GM12878 (cell line): Measurements from ENCODE around the gene ACAT2. TPM values are rescaled to one million over a fixed set of nuclear protein-coding genes. Genes with fewer than 3 reads are reported as not detected.

ENCODE experiments used
- ATAC-seq: fragments of 200-7000 bp; cut with Tn5 transposase; 3 replicates; pipeline ENCODE4 v1.9.1; 2020; ENCODE audit warnings: mild to moderate bottlenecking, moderate library complexity
- BruUV-seq: library from RNA; stranded (reverse); fragments of 400-500 nt; replicated peaks from 2 replicates; lab custom pipeline; 2021; lab: Mats Ljungman, UMichigan
- CTCF ChIA-PET: fragments of 300-600 bp; sonication (Branson Sonifier 250); formaldehyde crosslinking; extraction: SDS; loops from one replicate; lab custom pipeline; 2021; ENCODE audit warnings: inconsistent platforms; lab: Yijun Ruan, JAX
- POLR2A ChIA-PET: fragments of 350-600 bp; formaldehyde crosslinking; extraction: SDS; loops from one replicate; lab custom pipeline; 2021; ENCODE audit warnings: inconsistent platforms; lab: Charles Lee
- RAD21 ChIA-PET: fragments of 300-600 bp; sonication (Branson Sonifier 250); formaldehyde crosslinking; loops from one replicate; lab custom pipeline; 2023; ENCODE audit warnings: antibody characterized with exemption; ENCODE audit not compliant: unreplicated experiment; lab: Charles Lee
- SMC1A ChIA-PET: fragments of 300-600 bp; sonication (Branson Sonifier 250); formaldehyde crosslinking; loops from one replicate; lab custom pipeline; 2023; ENCODE audit not compliant: unreplicated experiment, uncharacterized antibody; lab: Charles Lee
- DNase-seq: peaks from one replicate; pipeline ENCODE4 v3.0.0-alpha.2; 2011; ENCODE audit warnings: low read depth, low spot score
- FAIRE-seq: peaks from 3 replicates; lab custom pipeline; 2011; peaks lifted over from hg19 to GRCh38; lab: Jason Lieb, UNC
- H2AFZ ChIP-seq: 2 replicates; pipeline ENCODE4 v1.6.0; 2011; ENCODE audit warnings: low read depth, low read length, control low read depth; ENCODE audit not compliant: control insufficient read depth
- H3K27ac ChIP-seq: 2 replicates; pipeline ENCODE4 v1.5.1; 2011; ENCODE audit warnings: control low read depth; ENCODE audit not compliant: control insufficient read depth, insufficient read depth
- H3K27me3 ChIP-seq, 2 experiments: replicated peaks in 1 of 2; 2 replicates each; pipeline versions ENCODE4 v1.6.0 to v1.6.1; 2011; ENCODE audit warnings: low read length in 1 of 2; ENCODE audit not compliant: control insufficient read depth in 2 of 2, insufficient read depth in 2 of 2
- H3K36me3 ChIP-seq, 2 experiments: 2 replicates each; pipeline ENCODE4 v1.5.1; 2011; ENCODE audit warnings: low read length in 1 of 2; ENCODE audit not compliant: control insufficient read depth in 2 of 2, insufficient read depth in 2 of 2
- H3K4me1 ChIP-seq: 2 replicates; pipeline ENCODE4 v1.6.1; 2011; ENCODE audit warnings: mild to moderate bottlenecking, low read length, moderate library complexity, mixed read lengths; ENCODE audit not compliant: control insufficient read depth, insufficient read depth
- H3K4me2 ChIP-seq: 2 replicates; pipeline ENCODE4 v1.6.0; 2011; ENCODE audit warnings: control low read depth; ENCODE audit not compliant: control insufficient read depth, insufficient read depth
- H3K4me3 ChIP-seq: fragments of 200-600 bp; sonication (generic); 2 replicates; pipeline ENCODE4 v1.5.1; 2016
- H3K79me2 ChIP-seq: 2 replicates; pipeline ENCODE4 v1.6.0; 2011; ENCODE audit warnings: low read length; ENCODE audit not compliant: control insufficient read depth, insufficient read depth
- H3K9ac ChIP-seq: 2 replicates; pipeline ENCODE4 v1.8.0; 2011; ENCODE audit warnings: low read length, control low read depth, mixed read lengths; ENCODE audit not compliant: control insufficient read depth, insufficient read depth
- H3K9me3 ChIP-seq: replicated peaks from 3 replicates; pipeline ENCODE4 v1.5.1; 2011; ENCODE audit warnings: mild to moderate bottlenecking, low read length; ENCODE audit not compliant: control insufficient read depth, insufficient read depth
- H4K20me1 ChIP-seq: 2 replicates; pipeline ENCODE4 v1.6.0; 2011; ENCODE audit not compliant: control insufficient read depth, insufficient read depth
- BCL11A ChIP-seq: IDR thresholded peaks from 2 replicates; pipeline ENCODE4 v1.6.1; 2011; ENCODE audit warnings: low read depth, low read length
- BHLHE40 ChIP-seq, 2 experiments: fragments of 450-650 bp in 1 of 2; IDR thresholded peaks; 2 replicates each; pipeline ENCODE4 v1.6.1; 2011 to 2017; ENCODE audit warnings: low read depth in 2 of 2, borderline replicate concordance in 1 of 2, improper control_type of control experiment in 1 of 2, low read length in 1 of 2, mild to moderate bottlenecking in 1 of 2
- CHD4 ChIP-seq: fragments of 200-600 bp; sonication (generic); IDR thresholded peaks from 2 replicates; pipeline ENCODE4 v1.6.1; 2016; ENCODE audit warnings: mild to moderate bottlenecking
- EED ChIP-seq: sonication (generic); IDR thresholded peaks from 2 replicates; pipeline ENCODE4 v1.6.1; 2016; ENCODE audit warnings: antibody characterized with exemption, low read depth
- ETV6 ChIP-seq, 2 experiments: fragments of 450-650 bp in 1 of 2; IDR thresholded peaks in 1 of 2; conservative IDR thresholded peaks in 1 of 2; 2 replicates each; pipeline ENCODE4 v1.6.1; 2014; ENCODE audit warnings: antibody characterized with exemption in 1 of 2, borderline replicate concordance in 1 of 2, low read depth in 1 of 2, mild to moderate bottlenecking in 1 of 2, moderate library complexity in 1 of 2
- HCFC1 ChIP-seq: fragments of 150-350 bp; IDR thresholded peaks from 2 replicates; pipeline ENCODE4 v1.6.1; 2014; ENCODE audit warnings: low read length
- MEF2B ChIP-seq: fragments of 450-650 bp; IDR thresholded peaks from 2 replicates; pipeline ENCODE4 v1.6.1; 2018; ENCODE audit warnings: mild to moderate bottlenecking, moderate library complexity; ENCODE audit not compliant: partially characterized antibody, poor library complexity, severe bottlenecking
- MXI1 ChIP-seq: fragments of 150-350 bp; IDR thresholded peaks from 2 replicates; pipeline ENCODE4 v1.6.1; 2011; ENCODE audit warnings: low read depth, mild to moderate bottlenecking, inconsistent platforms, low read length, improper control_type of control experiment
- POU2F2 ChIP-seq: IDR thresholded peaks from 3 replicates; pipeline ENCODE4 v1.6.1; 2011; ENCODE audit warnings: low read depth, mild to moderate bottlenecking, low read length, borderline replicate concordance
- RB1 ChIP-seq: fragments of 450-650 bp; formaldehyde crosslinking; IDR thresholded peaks from 2 replicates; pipeline ENCODE4 v1.6.1; 2017; ENCODE audit warnings: mild to moderate bottlenecking, borderline replicate concordance
- SPI1 ChIP-seq: IDR thresholded peaks from 2 replicates; pipeline ENCODE4 v1.6.1; 2011; ENCODE audit warnings: low read depth, mild to moderate bottlenecking, low read length, moderate library complexity, borderline replicate concordance; ENCODE audit not compliant: insufficient read depth
- SRF ChIP-seq, 2 experiments: IDR thresholded peaks; 2 replicates each; pipeline ENCODE4 v1.6.1; 2011; ENCODE audit warnings: low read depth in 2 of 2, low read length in 2 of 2, mild to moderate bottlenecking in 1 of 2, moderate library complexity in 1 of 2
- STAT1 ChIP-seq: fragments of 450-650 bp; conservative IDR thresholded peaks from 2 replicates; pipeline ENCODE4 v1.6.1; 2014; ENCODE audit warnings: antibody characterized with exemption, mild to moderate bottlenecking
- TCF12 ChIP-seq: IDR thresholded peaks from 2 replicates; pipeline ENCODE4 v1.6.1; 2011; ENCODE audit warnings: low read depth, mild to moderate bottlenecking, low read length
- in situ Hi-C: fragments of 300-500 bp; cut with MboI; formaldehyde crosslinking; loops from 9 replicates; pipeline ENCODE4 v1.14.3; 2018; ENCODE audit warnings: mixed read lengths
- intact Hi-C: fragments of 100-400 bp; cut with micrococcal nuclease; formaldehyde crosslinking; loops from one replicate; pipeline ENCODE4 v1.14.2; 2022; ENCODE audit not compliant: unreplicated experiment
- polyA plus RNA-seq, 11 experiments: library from polyadenylated mRNA; depleted of rRNA in 4 of 11; unstranded in 6 of 11; stranded (reverse) in 5 of 11; fragments of >200 nt; fragmentation: Nextera tagmentation in 4 of 11; fragmentation: Illumina TruSeq in 1 of 11; extraction: Ambion mirVana in 4 of 11; extraction: Trizol in 1 of 11; gene quantifications; 1 replicate in 1 of 11; 2 replicates in 10 of 11; pipeline versions ENCODE4 v1.2.1 to v1.2.3, GENCODE V29; 2011 to 2016; ENCODE audit warnings: inconsistent platforms in 2 of 11, missing spikeins in 2 of 11, low read depth in 1 of 11
- total RNA-seq, 4 experiments: library from RNA; depleted of rRNA in 3 of 4; stranded (reverse); fragments of >200 nt in 3 of 4; fragmentation: Illumina TruSeq in 1 of 4; extraction: Trizol in 1 of 4; gene quantifications; 2 replicates each; pipeline versions ENCODE4 v1.2.1 to v1.2.3, GENCODE V29; 2013 to 2021
- TF ChIP-seq, protein P1 (sequence below): IDR thresholded peaks from 2 replicates; pipeline ENCODE4 v1.6.1; 2012; ENCODE audit warnings: low read depth, low read length, improper control_type of control experiment
- TF ChIP-seq, protein P2 (sequence below): fragments of 450-650 bp; IDR thresholded peaks from 2 replicates; pipeline ENCODE4 v1.6.1; 2014; ENCODE audit warnings: mild to moderate bottlenecking
- TF ChIP-seq, protein P3 (sequence below): fragments of 150-350 bp; IDR thresholded peaks from 2 replicates; pipeline ENCODE4 v1.6.1; 2014; ENCODE audit warnings: mild to moderate bottlenecking, low read depth, low read length
- TF ChIP-seq, protein P4 (sequence below): fragments of 450-650 bp; IDR thresholded peaks from 2 replicates; pipeline ENCODE4 v1.6.1; 2017; ENCODE audit warnings: mild to moderate bottlenecking, low read depth, inconsistent platforms; ENCODE audit not compliant: poor library complexity, severe bottlenecking

Gene ACAT2
- total and polyA plus RNA-seq, 10 of the 15 experiments (the other 5 are each of a cell fraction or from before 2014, with no cell fraction given) = 87.9 to 257 (median 132) TPM

DNA sequence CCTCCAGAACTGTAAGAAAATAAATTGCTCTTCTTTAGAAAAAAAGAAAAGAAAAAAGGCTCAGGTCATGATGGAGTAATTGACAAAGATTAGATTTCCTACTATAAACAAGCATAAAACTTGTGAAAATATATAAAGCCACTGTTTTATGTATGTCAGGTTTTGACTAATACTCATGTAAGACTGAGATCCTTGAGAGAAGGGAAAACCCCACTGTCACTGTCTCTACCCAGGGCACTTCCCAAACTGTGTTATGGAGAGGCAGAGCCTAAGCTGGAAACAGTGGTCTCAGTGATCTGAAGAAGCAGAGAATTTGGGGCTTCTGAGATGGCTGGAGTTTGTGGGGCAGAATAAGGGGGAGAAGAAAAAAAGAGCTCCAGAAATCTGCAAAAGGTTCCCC lies 7.6 kb downstream of the ACAT2 start:
- Histone ChIP-seq H2AFZ (no peak overlapping the region), H3K36me3 (peaks cover 2 to 30% of the 10 kb centered on the region in 2 experiments), H4K20me1 (no peaks in the 10 kb centered on the region), H3K79me2 (peaks cover 4% of the 10 kb centered on the region), H3K9ac (no peak overlapping the region), H3K9me3 (no peaks in the 10 kb centered on the region), H3K27me3 (no peaks in the 10 kb centered on the region), H3K4me1 (no peaks in the 10 kb centered on the region), H3K4me2 (no peak overlapping the region), H3K27ac (no peak overlapping the region), H3K4me3 (no peak overlapping the region)
- peak; percentile 38; the same call in 1 of the 3 replicates for ATAC-seq
- no TSS peak for BruUV-seq
- in situ Hi-C loops (no loop called here), intact Hi-C loops (no loop called here)
- FAIRE-seq = no peak
- no peak for DNase-seq
- no peak for TF ChIP-seq HCFC1
- TF ChIP-seq, protein P1, sequence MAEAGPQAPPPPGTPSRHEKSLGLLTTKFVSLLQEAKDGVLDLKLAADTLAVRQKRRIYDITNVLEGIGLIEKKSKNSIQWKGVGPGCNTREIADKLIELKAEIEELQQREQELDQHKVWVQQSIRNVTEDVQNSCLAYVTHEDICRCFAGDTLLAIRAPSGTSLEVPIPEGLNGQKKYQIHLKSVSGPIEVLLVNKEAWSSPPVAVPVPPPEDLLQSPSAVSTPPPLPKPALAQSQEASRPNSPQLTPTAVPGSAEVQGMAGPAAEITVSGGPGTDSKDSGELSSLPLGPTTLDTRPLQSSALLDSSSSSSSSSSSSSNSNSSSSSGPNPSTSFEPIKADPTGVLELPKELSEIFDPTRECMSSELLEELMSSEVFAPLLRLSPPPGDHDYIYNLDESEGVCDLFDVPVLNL = no peak
- no peak for TF ChIP-seq ETV6 (conservative IDR thresholded peaks at IDR 0.05 in 1 of 2, IDR thresholded peaks at IDR 0.05 in 1 of 2; ENCODE audit: borderline replicate concordance in 1 of 2, low read depth in 1 of 2)
- no peak for TF ChIP-seq SPI1
- TF ChIP-seq STAT1 = no peak
- no peak for TF ChIP-seq TCF12
- no peak for TF ChIP-seq SRF (IDR thresholded peaks at IDR 0.05; ENCODE audit: low read depth in 2 of 2, low read length in 2 of 2)
- TF ChIP-seq BHLHE40 (IDR thresholded peaks at IDR 0.05; ENCODE audit: borderline replicate concordance in 1 of 2, low read depth in 2 of 2, low read length in 1 of 2) = no peak
- no peak for TF ChIP-seq MXI1
- TF ChIP-seq CHD4 = no peak
- TF ChIP-seq, protein P2, sequence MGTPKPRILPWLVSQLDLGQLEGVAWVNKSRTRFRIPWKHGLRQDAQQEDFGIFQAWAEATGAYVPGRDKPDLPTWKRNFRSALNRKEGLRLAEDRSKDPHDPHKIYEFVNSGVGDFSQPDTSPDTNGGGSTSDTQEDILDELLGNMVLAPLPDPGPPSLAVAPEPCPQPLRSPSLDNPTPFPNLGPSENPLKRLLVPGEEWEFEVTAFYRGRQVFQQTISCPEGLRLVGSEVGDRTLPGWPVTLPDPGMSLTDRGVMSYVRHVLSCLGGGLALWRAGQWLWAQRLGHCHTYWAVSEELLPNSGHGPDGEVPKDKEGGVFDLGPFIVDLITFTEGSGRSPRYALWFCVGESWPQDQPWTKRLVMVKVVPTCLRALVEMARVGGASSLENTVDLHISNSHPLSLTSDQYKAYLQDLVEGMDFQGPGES = no peak
- TF ChIP-seq, protein P3, sequence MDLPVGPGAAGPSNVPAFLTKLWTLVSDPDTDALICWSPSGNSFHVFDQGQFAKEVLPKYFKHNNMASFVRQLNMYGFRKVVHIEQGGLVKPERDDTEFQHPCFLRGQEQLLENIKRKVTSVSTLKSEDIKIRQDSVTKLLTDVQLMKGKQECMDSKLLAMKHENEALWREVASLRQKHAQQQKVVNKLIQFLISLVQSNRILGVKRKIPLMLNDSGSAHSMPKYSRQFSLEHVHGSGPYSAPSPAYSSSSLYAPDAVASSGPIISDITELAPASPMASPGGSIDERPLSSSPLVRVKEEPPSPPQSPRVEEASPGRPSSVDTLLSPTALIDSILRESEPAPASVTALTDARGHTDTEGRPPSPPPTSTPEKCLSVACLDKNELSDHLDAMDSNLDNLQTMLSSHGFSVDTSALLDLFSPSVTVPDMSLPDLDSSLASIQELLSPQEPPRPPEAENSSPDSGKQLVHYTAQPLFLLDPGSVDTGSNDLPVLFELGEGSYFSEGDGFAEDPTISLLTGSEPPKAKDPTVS = no peak
- TF ChIP-seq, protein P4, sequence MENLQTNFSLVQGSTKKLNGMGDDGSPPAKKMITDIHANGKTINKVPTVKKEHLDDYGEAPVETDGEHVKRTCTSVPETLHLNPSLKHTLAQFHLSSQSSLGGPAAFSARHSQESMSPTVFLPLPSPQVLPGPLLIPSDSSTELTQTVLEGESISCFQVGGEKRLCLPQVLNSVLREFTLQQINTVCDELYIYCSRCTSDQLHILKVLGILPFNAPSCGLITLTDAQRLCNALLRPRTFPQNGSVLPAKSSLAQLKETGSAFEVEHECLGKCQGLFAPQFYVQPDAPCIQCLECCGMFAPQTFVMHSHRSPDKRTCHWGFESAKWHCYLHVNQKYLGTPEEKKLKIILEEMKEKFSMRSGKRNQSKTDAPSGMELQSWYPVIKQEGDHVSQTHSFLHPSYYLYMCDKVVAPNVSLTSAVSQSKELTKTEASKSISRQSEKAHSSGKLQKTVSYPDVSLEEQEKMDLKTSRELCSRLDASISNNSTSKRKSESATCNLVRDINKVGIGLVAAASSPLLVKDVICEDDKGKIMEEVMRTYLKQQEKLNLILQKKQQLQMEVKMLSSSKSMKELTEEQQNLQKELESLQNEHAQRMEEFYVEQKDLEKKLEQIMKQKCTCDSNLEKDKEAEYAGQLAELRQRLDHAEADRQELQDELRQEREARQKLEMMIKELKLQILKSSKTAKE = no peak
- no peak for TF ChIP-seq RB1
- TF ChIP-seq POU2F2 = no peak
- no peak for TF ChIP-seq MEF2B
- TF ChIP-seq EED = no peak
- no peak for TF ChIP-seq BCL11A
- ChIA-PET RAD21 (interaction anchor here (1.5 kb wide), 1 partner anchor 12 kb away, joined by 4 read pairs; no protein-coding TSS in a partner anchor), SMC1A (interaction anchor here (1.1 to 2.2 kb wide), 5 partner anchors 17 to 48 kb away, joined by 3 to 5 read pairs (median 4); partner anchors contain the start of gene MRPL18), CTCF (interaction anchor here (1.1 to 1.2 kb wide), 2 partner anchors 49 to 78 kb away, joined by 3 to 4 read pairs; no protein-coding TSS in a partner anchor), POLR2A (interaction anchor here (0.5 to 1.1 kb wide), 2 partner anchors 19 to 21 kb away, joined by 3 read pairs; partner anchors contain the start of gene MRPL18)
